WTC11 (cell line): ENCODE measurements around the gene RUNX1.

Source experiments
- JUN ChIP-seq: sonication (generic); formaldehyde crosslinking; IDR thresholded peaks from 2 replicates; pipeline ENCODE4 v1.8.0; 2023; ENCODE audit warnings: mild to moderate bottlenecking, missing genetic modification reagents
- SMAD4 ChIP-seq: sonication (generic); formaldehyde crosslinking; IDR thresholded peaks from 2 replicates; pipeline ENCODE4 v1.8.0; 2022; ENCODE audit warnings: mild to moderate bottlenecking, missing genetic modification reagents
- TEAD4 ChIP-seq: sonication (generic); formaldehyde crosslinking; IDR thresholded peaks from 2 replicates; pipeline ENCODE4 v1.8.0; 2022; ENCODE audit warnings: mild to moderate bottlenecking, missing genetic modification reagents
- TF ChIP-seq, protein P1 (sequence below): fragments of 200-600 bp; IDR thresholded peaks from 2 replicates; pipeline ENCODE4 v1.8.0; 2022; ENCODE audit warnings: antibody characterized with exemption
- TF ChIP-seq, protein P2 (sequence below): sonication (generic); formaldehyde crosslinking; IDR thresholded peaks from 2 replicates; pipeline ENCODE4 v1.8.1; 2023; ENCODE audit warnings: mild to moderate bottlenecking, missing genetic modification reagents, borderline replicate concordance
- TF ChIP-seq, protein P3 (sequence below): sonication (generic); formaldehyde crosslinking; IDR thresholded peaks from 2 replicates; pipeline ENCODE4 v1.8.1; 2022; ENCODE audit warnings: low read depth, mild to moderate bottlenecking, moderate library complexity, missing genetic modification reagents, borderline replicate concordance
- TF ChIP-seq, protein P4 (sequence below): fragments of 250-450 bp; sonication (Bioruptor Pico); IDR thresholded peaks from 2 replicates; pipeline ENCODE4 v1.9.0; 2021; ENCODE audit warnings: mild to moderate bottlenecking
- TF ChIP-seq, protein P5 (sequence below): sonication (generic); formaldehyde crosslinking; IDR thresholded peaks from 2 replicates; pipeline ENCODE4 v1.8.0; 2022; ENCODE audit warnings: mild to moderate bottlenecking, missing genetic modification reagents

DNA sequence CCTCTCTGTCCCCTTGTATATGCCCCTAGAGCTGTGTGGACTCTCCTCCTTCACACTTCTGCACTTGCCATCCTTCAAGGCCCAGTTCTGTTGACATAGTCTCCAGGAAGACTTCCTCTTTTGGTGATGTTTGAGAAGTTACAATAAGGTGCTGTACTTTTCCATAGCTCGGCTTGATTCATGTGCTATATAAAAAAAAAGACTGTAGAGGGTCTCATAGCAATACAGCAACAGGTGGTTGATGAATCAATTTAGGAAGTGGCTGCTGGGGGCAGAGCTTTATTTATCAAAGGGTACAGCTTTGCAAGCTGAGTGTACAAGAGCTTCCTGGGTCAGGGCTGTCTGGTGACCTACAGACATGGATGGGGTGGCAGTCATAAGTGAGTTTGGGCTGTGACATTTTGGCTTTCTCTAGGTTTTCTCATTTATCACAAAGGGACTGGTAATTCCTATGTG is 102.7 kb downstream of the RUNX1 start:
- TF ChIP-seq, protein P1, sequence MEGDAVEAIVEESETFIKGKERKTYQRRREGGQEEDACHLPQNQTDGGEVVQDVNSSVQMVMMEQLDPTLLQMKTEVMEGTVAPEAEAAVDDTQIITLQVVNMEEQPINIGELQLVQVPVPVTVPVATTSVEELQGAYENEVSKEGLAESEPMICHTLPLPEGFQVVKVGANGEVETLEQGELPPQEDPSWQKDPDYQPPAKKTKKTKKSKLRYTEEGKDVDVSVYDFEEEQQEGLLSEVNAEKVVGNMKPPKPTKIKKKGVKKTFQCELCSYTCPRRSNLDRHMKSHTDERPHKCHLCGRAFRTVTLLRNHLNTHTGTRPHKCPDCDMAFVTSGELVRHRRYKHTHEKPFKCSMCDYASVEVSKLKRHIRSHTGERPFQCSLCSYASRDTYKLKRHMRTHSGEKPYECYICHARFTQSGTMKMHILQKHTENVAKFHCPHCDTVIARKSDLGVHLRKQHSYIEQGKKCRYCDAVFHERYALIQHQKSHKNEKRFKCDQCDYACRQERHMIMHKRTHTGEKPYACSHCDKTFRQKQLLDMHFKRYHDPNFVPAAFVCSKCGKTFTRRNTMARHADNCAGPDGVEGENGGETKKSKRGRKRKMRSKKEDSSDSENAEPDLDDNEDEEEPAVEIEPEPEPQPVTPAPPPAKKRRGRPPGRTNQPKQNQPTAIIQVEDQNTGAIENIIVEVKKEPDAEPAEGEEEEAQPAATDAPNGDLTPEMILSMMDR = no peak
- no peak for TF ChIP-seq TEAD4 (CRISPR knock-in tag)
- TF ChIP-seq SMAD4 (CRISPR knock-in tag) = no peak
- TF ChIP-seq, protein P2, sequence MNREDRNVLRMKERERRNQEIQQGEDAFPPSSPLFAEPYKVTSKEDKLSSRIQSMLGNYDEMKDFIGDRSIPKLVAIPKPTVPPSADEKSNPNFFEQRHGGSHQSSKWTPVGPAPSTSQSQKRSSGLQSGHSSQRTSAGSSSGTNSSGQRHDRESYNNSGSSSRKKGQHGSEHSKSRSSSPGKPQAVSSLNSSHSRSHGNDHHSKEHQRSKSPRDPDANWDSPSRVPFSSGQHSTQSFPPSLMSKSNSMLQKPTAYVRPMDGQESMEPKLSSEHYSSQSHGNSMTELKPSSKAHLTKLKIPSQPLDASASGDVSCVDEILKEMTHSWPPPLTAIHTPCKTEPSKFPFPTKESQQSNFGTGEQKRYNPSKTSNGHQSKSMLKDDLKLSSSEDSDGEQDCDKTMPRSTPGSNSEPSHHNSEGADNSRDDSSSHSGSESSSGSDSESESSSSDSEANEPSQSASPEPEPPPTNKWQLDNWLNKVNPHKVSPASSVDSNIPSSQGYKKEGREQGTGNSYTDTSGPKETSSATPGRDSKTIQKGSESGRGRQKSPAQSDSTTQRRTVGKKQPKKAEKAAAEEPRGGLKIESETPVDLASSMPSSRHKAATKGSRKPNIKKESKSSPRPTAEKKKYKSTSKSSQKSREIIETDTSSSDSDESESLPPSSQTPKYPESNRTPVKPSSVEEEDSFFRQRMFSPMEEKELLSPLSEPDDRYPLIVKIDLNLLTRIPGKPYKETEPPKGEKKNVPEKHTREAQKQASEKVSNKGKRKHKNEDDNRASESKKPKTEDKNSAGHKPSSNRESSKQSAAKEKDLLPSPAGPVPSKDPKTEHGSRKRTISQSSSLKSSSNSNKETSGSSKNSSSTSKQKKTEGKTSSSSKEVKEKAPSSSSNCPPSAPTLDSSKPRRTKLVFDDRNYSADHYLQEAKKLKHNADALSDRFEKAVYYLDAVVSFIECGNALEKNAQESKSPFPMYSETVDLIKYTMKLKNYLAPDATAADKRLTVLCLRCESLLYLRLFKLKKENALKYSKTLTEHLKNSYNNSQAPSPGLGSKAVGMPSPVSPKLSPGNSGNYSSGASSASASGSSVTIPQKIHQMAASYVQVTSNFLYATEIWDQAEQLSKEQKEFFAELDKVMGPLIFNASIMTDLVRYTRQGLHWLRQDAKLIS (CRISPR knock-in tag) = no peak
- TF ChIP-seq JUN (CRISPR knock-in tag) = no peak
- TF ChIP-seq, protein P3, sequence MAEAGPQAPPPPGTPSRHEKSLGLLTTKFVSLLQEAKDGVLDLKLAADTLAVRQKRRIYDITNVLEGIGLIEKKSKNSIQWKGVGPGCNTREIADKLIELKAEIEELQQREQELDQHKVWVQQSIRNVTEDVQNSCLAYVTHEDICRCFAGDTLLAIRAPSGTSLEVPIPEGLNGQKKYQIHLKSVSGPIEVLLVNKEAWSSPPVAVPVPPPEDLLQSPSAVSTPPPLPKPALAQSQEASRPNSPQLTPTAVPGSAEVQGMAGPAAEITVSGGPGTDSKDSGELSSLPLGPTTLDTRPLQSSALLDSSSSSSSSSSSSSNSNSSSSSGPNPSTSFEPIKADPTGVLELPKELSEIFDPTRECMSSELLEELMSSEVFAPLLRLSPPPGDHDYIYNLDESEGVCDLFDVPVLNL (CRISPR knock-in tag) = no peak
- TF ChIP-seq, protein P4, sequence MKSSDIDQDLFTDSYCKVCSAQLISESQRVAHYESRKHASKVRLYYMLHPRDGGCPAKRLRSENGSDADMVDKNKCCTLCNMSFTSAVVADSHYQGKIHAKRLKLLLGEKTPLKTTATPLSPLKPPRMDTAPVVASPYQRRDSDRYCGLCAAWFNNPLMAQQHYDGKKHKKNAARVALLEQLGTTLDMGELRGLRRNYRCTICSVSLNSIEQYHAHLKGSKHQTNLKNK (CRISPR knock-in tag) = no peak
- TF ChIP-seq, protein P5, sequence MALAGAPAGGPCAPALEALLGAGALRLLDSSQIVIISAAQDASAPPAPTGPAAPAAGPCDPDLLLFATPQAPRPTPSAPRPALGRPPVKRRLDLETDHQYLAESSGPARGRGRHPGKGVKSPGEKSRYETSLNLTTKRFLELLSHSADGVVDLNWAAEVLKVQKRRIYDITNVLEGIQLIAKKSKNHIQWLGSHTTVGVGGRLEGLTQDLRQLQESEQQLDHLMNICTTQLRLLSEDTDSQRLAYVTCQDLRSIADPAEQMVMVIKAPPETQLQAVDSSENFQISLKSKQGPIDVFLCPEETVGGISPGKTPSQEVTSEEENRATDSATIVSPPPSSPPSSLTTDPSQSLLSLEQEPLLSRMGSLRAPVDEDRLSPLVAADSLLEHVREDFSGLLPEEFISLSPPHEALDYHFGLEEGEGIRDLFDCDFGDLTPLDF (CRISPR knock-in tag) = no peak
